GM12865 (cell line): ENCODE data around the gene ATRNL1.
"Not testable (repeated sequence)": the region's sequence is repeated elsewhere in the genome, so short reads cannot be mapped to it uniquely, and the experiment has no call there.

Experiments
- DNase-seq: peaks from one replicate; pipeline ENCODE4 v3.0.0; 2010; ENCODE audit warnings: low read depth
- H3K4me3 ChIP-seq: 2 replicates; pipeline ENCODE4 v1.5.1; 2011; ENCODE audit warnings: mild to moderate bottlenecking, low read depth, low read length, control low read depth
- TF ChIP-seq, protein P1 (sequence below): IDR thresholded peaks from 2 replicates; pipeline ENCODE4 v1.5.1; 2011; ENCODE audit warnings: low read length, control low read depth, low read depth, inconsistent platforms; ENCODE audit not compliant: insufficient read depth; ENCODE audit errors: missing control alignments

The ATRNL1 gene

DNA sequence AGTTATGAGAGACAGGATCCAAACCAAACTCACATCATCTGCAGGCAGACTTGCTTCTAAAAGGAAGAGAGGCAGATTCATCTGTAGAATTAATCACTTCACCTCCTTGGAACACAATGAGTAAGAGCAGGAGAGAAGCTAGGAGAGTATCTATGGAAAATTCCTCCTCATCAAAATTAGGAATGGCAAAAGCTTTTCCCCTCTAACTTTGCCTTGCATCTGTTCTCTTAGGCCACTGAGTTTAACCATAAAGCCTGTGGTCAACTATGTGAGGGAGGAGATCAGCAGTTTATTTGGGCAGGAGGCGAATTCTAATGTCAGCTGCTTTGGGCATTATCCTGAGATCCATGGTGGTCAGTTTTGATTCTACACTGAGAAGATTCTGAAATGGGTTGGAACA lies 618.1 kb downstream of the ATRNL1 start:
- H3K4me3 ChIP-seq, result no peak overlapping the region
- no peak for DNase-seq
- TF ChIP-seq, protein P1, sequence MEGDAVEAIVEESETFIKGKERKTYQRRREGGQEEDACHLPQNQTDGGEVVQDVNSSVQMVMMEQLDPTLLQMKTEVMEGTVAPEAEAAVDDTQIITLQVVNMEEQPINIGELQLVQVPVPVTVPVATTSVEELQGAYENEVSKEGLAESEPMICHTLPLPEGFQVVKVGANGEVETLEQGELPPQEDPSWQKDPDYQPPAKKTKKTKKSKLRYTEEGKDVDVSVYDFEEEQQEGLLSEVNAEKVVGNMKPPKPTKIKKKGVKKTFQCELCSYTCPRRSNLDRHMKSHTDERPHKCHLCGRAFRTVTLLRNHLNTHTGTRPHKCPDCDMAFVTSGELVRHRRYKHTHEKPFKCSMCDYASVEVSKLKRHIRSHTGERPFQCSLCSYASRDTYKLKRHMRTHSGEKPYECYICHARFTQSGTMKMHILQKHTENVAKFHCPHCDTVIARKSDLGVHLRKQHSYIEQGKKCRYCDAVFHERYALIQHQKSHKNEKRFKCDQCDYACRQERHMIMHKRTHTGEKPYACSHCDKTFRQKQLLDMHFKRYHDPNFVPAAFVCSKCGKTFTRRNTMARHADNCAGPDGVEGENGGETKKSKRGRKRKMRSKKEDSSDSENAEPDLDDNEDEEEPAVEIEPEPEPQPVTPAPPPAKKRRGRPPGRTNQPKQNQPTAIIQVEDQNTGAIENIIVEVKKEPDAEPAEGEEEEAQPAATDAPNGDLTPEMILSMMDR, result no peak

DNA sequence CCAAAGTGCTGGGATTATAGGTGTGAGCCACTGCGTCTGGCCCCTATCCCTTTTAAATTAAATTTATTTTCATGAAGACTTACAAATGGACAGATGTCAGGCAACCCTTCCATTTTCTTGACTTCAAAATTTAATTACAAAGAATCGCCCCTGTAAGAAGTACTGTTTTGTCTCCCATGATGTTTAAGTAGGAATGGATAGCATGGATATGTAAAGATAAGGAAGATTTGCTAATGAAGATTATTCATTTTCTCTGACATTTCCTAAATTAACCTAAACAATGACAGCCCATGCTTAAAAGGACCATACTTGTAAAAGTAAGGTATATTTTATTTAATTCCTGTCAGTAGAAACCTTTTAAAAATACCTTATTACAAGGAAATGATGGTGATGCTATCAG lies 627.0 kb downstream of the ATRNL1 start:
- TF ChIP-seq, protein P1, result no peak
- no peak overlapping the region for H3K4me3 ChIP-seq
- DNase-seq, result no peak

DNA sequence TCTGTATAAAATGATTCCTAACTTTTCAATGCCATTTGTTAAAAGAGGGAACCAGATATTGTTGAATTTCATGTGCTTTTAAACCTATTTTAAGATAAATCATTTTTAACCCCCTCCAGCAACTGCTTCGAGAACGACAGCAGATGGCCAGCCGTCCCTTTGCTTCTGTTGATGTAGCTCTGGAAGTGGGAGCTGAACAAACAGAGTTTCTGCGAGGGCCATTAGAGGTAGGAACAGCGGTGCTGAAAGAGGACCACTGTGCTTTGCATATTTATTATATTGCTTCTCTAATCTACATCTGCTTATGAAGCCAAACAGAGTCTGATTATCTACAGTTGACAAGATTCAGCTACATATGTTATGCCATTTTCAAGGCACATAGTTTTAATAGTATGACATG lies 634.0 kb downstream of the ATRNL1 start:
- TF ChIP-seq, protein P1, result no peak
- no peak overlapping the region for H3K4me3 ChIP-seq
- DNase-seq, result no peak

DNA sequence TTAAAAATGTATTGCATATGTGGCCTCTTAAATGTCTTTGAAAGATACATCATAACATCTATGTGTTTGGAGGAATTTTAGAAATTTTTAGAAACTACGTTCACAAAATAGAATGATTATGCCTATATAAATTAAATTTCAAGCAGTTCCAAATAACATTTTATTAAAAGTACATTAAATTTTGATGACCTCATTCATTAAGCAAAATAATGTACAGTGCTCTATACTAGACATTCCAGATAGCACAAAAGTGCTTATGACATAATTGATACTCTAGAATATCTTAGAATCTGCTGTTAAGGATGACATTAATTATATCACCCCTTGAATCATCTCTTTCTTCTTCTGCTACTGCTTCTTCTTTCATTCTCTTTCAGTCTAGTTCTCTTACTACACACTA lies 650.9 kb downstream of the ATRNL1 start:
- TF ChIP-seq, protein P1, result no peak
- no peak overlapping the region for H3K4me3 ChIP-seq
- DNase-seq, result no peak

DNA sequence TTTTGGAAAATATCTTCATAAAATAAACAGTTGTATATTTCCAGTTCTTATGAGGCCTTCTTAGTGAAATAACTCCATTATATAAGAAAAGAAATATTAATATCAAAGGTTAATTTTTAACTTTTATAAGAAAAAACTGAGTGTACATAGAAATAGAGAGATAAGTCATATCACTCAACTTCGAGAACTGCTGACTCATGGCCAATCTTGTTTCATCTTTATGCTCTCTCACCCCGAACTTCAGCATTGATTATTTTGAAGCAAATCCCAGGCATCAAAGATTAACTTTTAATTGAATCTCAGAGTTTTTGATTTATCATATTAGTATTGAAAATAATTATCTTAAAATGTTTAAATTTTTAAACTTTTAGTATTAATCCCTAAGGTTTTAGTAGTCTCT lies 652.8 kb downstream of the ATRNL1 start:
- DNase-seq, result no peak
- TF ChIP-seq, protein P1, result no peak
- no peak overlapping the region for H3K4me3 ChIP-seq

DNA sequence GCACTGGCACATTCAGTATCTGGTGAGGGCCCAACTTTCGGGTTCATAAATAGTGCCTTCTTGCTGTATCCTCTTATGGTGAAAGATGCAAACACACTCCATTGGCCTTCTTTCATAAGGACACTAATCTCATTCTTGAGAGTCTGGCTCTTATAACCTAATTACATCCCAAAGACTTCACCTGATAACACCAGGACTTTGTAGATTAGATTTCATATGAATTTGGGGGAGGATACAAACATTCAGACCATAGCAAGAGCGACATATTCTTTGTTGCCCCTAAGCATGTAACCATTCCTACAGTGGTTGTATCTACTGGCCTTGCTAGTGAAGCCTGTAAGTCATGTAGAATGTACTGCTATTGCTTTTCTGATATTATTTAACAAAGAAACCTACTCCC lies 654.6 kb downstream of the ATRNL1 start:
- TF ChIP-seq, protein P1, result no peak
- no peak overlapping the region for H3K4me3 ChIP-seq
- no peak for DNase-seq

DNA sequence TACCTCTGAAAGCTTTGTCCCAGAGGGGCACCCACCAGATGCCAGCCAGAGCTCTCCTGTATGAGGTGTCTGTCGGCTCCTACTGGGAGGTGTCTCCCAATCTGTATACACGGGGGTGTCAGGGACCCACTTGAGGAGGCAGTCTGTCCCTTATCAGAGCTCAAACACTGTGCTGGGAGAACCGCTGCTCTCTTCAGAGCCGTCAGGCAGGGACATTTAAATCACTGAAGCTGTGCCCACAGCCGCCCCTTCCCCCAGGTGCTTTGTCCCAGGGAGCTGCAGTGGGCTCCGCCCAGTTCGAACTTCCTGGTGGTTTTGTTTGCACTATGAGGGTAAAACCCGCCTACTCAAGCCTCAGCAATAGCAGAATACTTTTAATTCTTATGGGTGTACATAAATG lies 665.3 kb downstream of the ATRNL1 start:
- not testable (repeated sequence) for DNase-seq

More for the DNA sequence above, 665.3 kb downstream of the ATRNL1 start:
- not testable (repeated sequence) for H3K4me3 ChIP-seq
